Renal cortex interstitium (tissue), 15 donors: ENCODE data around the gene ZBTB34. TPM values are rescaled to one million over a fixed set of nuclear protein-coding genes. Genes with fewer than 3 reads are reported as not detected.
A peak's percentile ranks its signal among the peaks of the same experiment; 100 is the strongest.
"Not testable (repeated sequence)": the region's sequence is repeated elsewhere in the genome, so short reads cannot be mapped to it uniquely, and the experiment has no call there.

Source experiments
- DNase-seq, 11 donors: peaks; one replicate each; pipeline ENCODE4 v3.0.0-alpha.2; 2013; ENCODE audit warnings: low read depth in 9 of 11, low spot score in 4 of 11; ENCODE audit errors: extremely low read depth in 1 of 11
- long read RNA-seq, 16 experiments: transcript quantifications; one replicate each; lab custom pipeline, GENCODE V29; 2026
- polyA plus RNA-seq, 3 donors: library from polyadenylated mRNA; unstranded; fragments of 120-200 nt; gene quantifications; one replicate each; pipeline ENCODE4 v1.2.1, GENCODE V29; 2013; ENCODE audit not compliant: insufficient read length in 3 of 3

ZBTB34 gene, protein sequence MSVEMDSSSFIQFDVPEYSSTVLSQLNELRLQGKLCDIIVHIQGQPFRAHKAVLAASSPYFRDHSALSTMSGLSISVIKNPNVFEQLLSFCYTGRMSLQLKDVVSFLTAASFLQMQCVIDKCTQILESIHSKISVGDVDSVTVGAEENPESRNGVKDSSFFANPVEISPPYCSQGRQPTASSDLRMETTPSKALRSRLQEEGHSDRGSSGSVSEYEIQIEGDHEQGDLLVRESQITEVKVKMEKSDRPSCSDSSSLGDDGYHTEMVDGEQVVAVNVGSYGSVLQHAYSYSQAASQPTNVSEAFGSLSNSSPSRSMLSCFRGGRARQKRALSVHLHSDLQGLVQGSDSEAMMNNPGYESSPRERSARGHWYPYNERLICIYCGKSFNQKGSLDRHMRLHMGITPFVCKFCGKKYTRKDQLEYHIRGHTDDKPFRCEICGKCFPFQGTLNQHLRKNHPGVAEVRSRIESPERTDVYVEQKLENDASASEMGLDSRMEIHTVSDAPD
- 10 to 100 TPM; 19.8 to 22.8 (median 19.9) TPM for polyA plus RNA-seq
- long read RNA-seq, donor 1, full-length matches to known transcripts = 16 of 16 reads
- long read RNA-seq, donor 1, partial matches to known transcripts = 0 of 16 reads
- long read RNA-seq, donor 1, other reads (novel, unspliced or antisense) = 0 of 16 reads
- long read RNA-seq, donor 2, full-length matches to known transcripts = 9 of 9 reads
- long read RNA-seq, donor 2, partial matches to known transcripts = 0 of 9 reads
- long read RNA-seq, donor 2, other reads (novel, unspliced or antisense) = 0 of 9 reads
- long read RNA-seq, donor 3, full-length matches to known transcripts = 31 of 31 reads
- long read RNA-seq, donor 3, partial matches to known transcripts = 0 of 31 reads
- long read RNA-seq, donor 3, other reads (novel, unspliced or antisense) = 0 of 31 reads
- long read RNA-seq, donor 4, full-length matches to known transcripts = 16 of 16 reads
- long read RNA-seq, donor 4, partial matches to known transcripts = 0 of 16 reads
- long read RNA-seq, donor 4, other reads (novel, unspliced or antisense) = 0 of 16 reads
- long read RNA-seq, donor 5 = 0 reads
- long read RNA-seq, donor 6, full-length matches to known transcripts = 32 of 32 reads
- long read RNA-seq, donor 6, partial matches to known transcripts = 0 of 32 reads
- long read RNA-seq, donor 6, other reads (novel, unspliced or antisense) = 0 of 32 reads
- long read RNA-seq, donor 7, full-length matches to known transcripts = 20 of 20 reads
- long read RNA-seq, donor 7, partial matches to known transcripts = 0 of 20 reads
- long read RNA-seq, donor 7, other reads (novel, unspliced or antisense) = 0 of 20 reads
- long read RNA-seq, donor 8, full-length matches to known transcripts = 34 of 34 reads
- long read RNA-seq, donor 8, partial matches to known transcripts = 0 of 34 reads
- long read RNA-seq, donor 8, other reads (novel, unspliced or antisense) = 0 of 34 reads
- long read RNA-seq, donor 9, full-length matches to known transcripts = 19 of 19 reads
- long read RNA-seq, donor 9, partial matches to known transcripts = 0 of 19 reads
- long read RNA-seq, donor 9, other reads (novel, unspliced or antisense) = 0 of 19 reads
- long read RNA-seq, donor 10, full-length matches to known transcripts = 23 of 23 reads
- long read RNA-seq, donor 10, partial matches to known transcripts = 0 of 23 reads
- long read RNA-seq, donor 10, other reads (novel, unspliced or antisense) = 0 of 23 reads
- long read RNA-seq, donor 11, full-length matches to known transcripts = 20 of 20 reads
- long read RNA-seq, donor 11, partial matches to known transcripts = 0 of 20 reads
- long read RNA-seq, donor 11, other reads (novel, unspliced or antisense) = 0 of 20 reads
- long read RNA-seq, donor 12, full-length matches to known transcripts = 11 of 11 reads
- long read RNA-seq, donor 12, partial matches to known transcripts = 0 of 11 reads
- long read RNA-seq, donor 12, other reads (novel, unspliced or antisense) = 0 of 11 reads
- long read RNA-seq, donor 13 = 0 reads
- long read RNA-seq, donor 14, full-length matches to known transcripts = 11 of 11 reads
- long read RNA-seq, donor 14, partial matches to known transcripts = 0 of 11 reads
- long read RNA-seq, donor 14, other reads (novel, unspliced or antisense) = 0 of 11 reads
- long read RNA-seq, donor 15, full-length matches to known transcripts = 13 of 13 reads
- long read RNA-seq, donor 15, partial matches to known transcripts = 0 of 13 reads
- long read RNA-seq, donor 15, other reads (novel, unspliced or antisense) = 0 of 13 reads
- long read RNA-seq, donor 16, full-length matches to known transcripts = 55 of 55 reads
- long read RNA-seq, donor 16, partial matches to known transcripts = 0 of 55 reads
- long read RNA-seq, donor 16, other reads (novel, unspliced or antisense) = 0 of 55 reads

DNA sequence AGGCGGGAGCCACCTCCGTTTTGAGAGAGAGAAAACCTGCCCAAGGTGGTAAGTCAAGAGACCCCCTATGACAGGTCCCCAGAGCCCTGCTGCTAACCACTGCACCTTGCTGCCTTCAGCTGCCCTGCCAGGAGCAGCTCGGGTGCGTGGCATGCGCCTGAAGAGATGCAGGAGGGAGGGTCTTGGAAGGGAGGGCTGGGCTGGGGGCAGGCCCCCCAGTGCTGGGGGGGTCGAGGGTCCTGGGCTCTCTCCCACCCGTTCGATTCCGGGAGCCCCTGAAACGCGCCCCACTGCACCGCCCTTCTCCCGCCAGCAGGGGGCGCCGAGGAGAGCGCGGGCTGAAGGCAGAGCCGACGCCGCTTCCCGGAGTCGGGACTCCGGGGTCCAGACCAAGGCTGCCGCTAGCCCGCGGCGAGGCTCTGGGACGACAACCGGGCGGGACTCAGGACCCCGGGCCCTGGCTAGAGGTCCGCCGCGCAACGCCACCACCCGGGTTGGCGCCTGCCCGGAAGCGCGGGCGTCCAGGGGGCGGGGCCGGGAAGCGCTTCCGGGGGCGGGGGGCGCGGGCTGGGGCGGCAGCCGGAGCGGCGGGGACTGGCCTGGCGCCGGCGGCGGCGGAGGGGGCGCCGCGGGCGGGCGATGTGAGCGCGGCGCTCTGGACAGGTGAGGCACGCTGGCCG lies at the start of gene ZBTB34:
Gene ZBTB34 (plus strand): TSS at position 563 of the 680 bp plus-strand sequence. CDS start 18,761 bp downstream, outside the sequence.
- peak in 8 of 11 donors; percentile 38 to 66 (median 53) for DNase-seq

DNA sequence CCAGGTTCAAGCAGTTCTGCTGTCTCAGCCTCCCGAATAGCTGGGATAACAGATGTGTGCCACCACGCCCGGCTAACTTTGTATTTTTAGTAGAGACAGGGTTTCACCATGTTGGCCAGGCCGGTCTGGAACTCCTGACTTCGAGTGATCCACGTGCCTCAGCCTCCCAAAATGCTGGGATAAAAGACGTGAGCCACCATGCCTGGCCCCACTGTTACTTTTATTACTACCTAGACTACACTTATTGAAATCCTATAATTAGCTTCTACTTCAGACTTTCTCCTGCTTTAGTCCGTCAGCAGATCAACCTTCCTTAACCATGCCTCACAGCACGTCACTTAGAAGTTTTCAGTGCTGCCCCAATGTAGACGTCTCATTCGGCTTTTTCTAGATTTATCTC lies 47.4 kb upstream of the ZBTB34 start:
- DNase-seq = no peak

DNA sequence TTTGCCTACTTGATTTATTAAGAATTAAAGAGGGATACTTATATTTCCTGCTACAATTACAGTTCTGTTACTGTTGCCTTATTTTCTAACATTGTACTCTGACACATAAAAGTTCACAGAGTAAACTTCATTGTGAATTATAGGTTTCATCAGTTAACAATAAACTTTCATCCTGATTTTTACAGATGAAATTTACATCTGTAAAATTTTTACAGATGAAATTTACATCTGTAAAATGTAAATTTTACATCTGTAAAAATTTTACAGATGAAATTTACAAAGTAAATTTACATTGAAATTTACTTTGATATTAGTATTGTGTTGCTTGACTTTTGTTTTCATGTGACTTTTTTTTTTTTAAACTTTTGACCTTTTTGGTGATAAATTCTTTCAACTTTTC lies 46.3 kb upstream of the ZBTB34 start:
- DNase-seq = no peak

DNA sequence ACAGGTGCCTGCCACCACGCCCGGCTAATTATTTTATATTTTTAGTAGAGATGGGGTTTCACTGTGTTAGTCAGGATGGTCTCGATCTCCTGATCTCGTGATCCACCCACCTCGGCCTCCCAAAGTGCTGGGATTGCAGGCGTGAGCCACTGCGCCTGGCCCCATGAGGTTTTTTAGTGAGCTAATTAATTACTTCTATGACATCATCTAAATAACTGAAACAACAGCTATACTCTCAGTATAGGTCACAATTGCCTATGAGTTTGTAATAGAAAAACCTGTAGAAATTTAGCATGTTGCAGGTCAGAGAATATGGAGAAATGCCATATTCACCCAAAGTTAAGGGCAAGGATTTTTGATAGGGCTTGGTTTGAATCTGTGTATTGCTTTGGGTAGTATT lies 42.8 kb upstream of the ZBTB34 start:
- not testable (repeated sequence) for DNase-seq

DNA sequence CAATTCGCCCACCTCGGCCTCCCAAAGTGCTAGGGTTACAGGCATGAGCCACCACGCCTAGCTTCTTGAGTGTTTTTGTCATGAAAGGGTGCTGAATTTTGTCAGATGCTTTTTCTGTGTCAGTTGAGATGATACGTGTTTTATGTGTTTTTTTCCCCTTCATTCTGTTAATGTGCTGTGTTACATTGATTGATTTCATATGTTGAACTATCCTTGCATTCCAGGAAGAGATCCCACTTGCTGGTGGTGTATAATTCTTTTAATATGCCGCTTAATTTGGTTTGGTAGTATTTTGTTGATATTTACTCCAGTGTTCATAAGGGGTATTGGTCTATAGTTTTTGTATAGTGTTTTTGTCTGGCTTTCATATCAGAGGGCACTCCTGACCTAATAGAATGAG lies 42.0 kb upstream of the ZBTB34 start:
- DNase-seq = no peak

DNA sequence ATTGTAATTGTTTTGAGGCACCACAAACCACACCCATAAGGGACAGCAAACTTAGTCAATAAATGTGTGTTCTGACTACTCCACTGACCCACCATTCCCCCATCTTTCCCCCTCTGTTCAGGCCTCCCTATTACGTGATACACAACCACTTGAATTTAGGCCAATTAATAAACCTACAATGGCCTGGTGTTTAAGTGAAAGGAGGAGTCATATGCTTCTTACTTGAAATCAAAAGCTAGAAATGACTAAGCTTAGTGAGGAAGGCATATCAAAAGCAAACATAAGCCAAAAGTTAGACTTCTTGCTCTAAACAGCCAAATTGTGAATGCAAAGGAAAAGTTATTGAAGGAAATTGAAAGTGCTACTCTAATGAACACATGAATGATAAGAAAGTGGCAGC lies 41.0 kb upstream of the ZBTB34 start:
- no peak for DNase-seq

DNA sequence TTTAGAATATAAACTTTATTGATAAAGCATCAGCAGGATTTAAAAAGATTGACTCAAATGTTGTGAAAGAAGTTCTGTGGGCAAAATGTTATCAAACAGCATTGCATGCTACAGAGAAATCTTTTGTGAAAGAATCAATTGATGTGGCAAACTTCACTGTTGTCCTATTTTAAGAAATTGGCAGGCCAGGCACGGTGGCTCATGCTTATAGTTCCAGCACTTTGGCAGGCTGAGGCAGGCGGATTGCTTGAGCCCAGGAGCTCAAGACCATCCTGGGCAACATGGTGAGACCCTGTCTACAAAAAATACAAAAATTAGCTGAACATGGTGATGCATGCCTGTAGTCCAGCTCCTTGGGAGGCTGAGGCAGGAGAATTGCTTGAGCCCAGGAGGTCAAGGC lies 38.2 kb upstream of the ZBTB34 start:
- no peak for DNase-seq

DNA sequence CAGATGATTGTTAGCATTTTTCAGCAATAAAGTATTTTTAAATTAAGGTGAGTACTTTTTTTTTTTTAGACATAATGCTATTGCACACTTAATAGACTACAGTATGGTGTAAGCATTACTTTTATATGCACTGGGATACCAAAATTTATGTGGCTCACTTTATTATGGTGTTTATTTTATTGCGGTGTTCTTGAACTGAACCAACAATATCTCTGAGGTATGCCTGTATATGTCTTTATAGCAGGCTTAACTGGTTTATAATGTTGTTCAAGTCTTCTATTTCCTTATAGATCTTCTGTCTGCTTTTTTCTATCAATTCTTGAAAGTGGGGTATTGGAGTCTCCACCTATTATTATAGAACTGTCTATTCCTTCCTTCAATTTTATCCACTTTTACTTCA lies 37.6 kb upstream of the ZBTB34 start:
- no peak for DNase-seq

DNA sequence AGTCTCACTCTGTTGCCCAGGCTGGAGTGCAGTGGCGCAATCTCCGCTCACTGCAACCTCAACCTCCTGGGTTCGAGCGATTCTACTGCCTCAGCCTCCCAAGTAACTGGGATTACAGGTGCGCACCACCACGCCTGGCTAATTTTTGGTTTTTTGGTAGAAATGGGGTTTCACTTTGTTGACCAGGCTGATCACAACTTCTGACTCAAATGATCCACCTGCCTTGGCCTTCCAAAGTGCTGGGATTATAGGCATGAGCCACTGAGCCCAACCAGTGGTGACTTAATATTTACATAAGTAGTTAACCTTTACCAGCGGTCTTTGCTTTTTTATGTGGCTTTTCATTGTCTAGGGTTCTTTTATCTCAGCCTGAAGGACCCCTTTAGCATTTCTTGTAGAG lies 36.4 kb upstream of the ZBTB34 start:
- not testable (repeated sequence) for DNase-seq

DNA sequence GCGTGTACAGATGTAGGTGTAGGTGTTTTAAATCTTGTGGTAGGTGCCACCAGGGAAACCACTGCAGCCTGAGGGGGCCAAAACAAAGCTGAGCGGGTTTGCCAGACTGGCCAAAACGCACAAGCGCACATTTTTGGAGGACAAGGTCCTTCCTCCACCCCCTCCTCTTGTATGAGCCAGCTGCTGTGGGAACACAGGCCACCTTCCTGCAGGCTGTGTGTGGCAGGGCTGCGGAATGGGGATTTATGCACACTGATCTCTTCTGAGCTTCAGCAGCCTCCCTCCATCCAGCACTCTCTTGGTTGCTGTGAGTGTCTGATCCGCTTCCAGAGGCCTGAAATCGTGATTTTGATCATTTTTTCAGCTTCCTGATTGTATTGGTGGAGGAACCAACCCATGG lies 33.2 kb upstream of the ZBTB34 start:
- no peak for DNase-seq

DNA sequence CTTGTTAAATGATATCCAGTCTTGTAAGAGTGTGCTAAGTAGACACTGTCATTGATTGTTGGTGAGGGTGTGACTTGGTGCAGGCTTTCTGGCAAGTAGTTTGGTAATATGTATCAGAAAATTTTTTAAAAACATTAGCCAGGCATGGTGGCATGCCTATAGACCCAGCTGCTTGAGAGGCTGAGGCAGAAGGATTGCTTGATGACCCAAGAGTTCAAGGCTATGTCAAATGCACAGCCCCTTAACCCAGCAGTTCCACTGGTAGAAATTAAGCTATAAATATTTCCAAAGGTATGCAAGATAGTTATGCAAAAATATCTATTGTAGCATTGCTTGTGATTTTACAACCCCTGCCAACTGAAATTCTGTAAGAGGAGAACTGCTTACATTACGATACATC lies 31.4 kb upstream of the ZBTB34 start:
- DNase-seq = no peak

DNA sequence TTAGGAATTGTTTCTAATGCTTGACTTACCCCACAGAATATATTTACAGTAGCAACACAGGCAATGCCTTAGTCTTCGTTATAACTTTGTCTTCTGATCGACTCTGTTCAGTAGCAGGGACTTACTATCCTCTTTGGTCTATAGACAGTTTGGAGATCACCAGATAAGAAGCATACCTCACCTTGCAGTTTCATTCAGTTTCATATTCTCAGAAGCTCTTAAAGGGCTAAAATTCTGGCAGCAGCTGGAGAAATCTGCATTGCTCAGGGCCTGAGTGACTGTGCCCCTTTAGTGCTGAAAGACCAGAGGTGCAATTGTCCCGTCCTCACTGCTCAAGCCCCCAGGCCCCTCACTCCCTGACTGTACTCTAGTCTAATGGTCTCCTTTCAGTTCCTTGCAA lies 29.6 kb upstream of the ZBTB34 start:
- DNase-seq = no peak

DNA sequence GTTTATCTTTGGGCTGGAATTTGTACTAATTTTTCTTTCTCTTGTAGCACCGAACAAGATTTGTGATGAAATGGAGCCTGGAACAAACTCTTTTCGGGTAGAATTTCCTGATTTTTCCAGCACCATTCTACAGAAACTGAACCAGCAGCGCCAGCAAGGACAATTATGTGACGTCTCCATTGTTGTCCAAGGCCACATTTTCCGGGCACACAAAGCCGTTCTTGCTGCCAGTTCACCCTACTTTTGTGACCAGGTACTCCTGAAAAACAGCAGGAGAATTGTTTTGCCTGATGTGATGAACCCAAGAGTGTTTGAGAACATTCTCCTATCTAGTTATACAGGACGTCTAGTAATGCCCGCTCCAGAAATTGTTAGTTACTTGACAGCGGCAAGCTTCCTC lies 28.0 kb upstream of the ZBTB34 start:
- DNase-seq = no peak

DNA sequence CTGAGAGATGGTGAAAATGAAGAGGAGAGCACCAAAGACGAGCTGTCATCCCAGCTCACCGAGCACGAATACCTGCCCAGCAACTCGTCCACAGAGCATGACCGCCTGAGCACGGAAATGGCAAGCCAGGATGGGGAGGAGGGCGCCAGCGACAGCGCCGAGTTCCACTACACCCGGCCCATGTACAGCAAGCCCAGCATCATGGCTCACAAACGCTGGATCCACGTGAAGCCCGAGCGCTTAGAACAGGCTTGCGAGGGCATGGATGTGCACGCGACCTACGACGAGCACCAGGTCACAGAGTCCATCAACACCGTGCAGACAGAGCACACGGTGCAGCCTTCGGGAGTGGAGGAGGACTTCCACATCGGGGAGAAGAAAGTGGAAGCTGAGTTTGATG lies 27.4 kb upstream of the ZBTB34 start:
- no peak for DNase-seq

DNA sequence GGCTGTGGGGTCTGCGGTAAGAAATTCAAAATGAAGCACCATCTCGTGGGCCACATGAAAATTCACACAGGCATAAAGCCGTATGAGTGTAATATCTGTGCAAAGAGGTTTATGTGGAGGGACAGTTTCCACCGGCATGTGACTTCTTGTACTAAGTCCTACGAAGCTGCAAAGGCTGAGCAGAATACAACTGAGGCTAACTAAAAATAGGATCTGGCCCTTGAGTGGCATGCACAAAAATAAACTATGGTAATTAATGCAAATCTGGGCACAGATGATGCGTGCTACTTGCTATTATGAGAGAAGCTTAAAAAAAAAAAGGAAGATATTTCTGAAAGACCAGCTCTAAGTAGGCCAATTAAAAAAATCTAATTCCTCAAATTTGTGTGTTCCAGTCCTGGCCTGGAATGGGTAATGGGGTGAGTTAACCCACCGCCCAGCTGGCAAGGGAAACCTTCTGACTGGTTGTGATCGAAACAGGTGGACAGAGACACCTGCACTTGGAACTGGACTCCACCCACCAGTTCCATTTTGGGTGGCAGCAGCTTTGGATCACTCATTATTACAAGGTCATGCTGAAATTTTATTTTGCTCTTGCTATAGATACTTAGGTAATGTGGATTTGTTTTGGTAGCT lies 26.6 kb upstream of the ZBTB34 start:
- DNase-seq = no peak

DNA sequence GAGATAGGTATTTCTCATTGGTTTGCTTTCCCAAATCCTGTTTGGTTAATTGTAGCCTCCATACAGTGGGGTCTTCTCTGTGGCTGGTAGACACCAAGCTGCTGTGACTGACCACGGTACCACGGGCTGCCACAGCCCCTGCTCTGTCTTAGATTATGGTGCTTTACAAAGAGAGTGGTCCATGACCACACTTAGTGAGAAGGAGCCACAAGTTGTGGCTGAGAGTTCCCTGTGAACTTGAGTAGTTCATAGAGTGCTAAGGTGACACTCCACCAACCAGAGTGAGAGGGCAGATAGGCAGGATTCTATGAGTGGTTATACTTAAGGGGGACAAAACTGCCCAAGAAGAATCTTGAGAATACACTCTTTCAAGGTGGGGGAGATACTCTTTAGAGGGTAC lies 25.8 kb upstream of the ZBTB34 start:
- no peak for DNase-seq
